ENCODE measurements around the gene FLT3. TPM values are rescaled to one million over a fixed set of nuclear protein-coding genes. Genes with fewer than 3 reads are reported as not detected.
"Not testable (repeated sequence)": the region's sequence is repeated elsewhere in the genome, so short reads cannot be mapped to it uniquely, and the experiment has no call there.

The FLT3 gene
- total RNA-seq (ENCODE audit: low replicate concordance), result not detected in 2 replicates
- long read RNA-seq, result 0 reads

DNA sequence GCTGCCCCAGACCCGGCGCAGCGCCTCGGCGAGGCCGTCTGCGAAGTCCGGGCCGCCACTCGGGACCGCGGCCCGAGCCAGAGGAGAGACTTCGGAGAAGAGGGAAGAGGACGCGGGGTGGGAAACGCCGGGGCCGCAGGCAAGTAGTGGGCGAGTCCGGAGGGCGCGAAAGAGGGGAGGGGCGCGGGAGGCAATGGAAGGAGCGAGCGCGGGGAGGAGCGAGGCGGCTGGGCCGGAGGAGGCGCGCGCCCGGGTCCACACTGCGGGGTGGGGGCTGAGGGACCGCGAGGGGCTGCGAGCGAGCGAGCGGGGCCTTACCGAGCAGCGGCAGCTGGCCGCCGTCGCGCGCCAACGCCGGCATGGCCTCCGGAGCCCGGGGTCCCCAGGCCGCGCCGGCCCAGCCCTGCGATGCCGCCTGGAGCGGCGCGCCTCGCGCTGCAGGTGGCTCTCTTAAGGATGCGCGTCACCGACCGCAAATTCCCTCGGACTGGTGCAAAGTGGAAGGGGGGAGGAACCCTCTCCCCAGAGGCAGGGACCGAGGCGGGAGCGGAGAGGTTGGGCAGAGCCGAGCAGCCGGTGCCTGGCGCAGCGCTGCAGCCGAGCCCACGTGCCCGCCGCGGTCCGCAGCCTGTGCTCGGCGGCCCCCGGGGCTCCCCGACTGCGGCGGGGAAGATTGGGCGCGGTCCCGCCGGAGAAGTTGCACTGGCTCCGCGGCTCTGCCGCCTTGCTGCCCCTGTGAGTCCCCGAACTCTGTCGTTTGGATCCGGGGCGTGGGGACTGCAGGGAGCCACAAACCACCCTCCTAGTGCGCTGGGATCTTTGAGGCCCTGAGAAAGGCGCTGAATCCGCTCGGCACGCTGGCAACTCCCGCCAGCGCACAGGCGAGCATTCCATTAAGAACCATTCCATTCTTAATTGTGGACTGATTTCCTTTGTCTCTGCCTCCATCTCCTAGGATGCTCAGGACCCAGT lies at the start of gene FLT3:
Gene FLT3 (minus strand): TSS at position 427 of the 972 bp plus-strand sequence. CDS start 66 bp downstream, at position 361.
- H3K4me3 Mint-ChIP-seq, result peak within 1 kb of the TSS; percentile 83
- H3K27ac Mint-ChIP-seq, result no peak within 1 kb of the TSS

DNA sequence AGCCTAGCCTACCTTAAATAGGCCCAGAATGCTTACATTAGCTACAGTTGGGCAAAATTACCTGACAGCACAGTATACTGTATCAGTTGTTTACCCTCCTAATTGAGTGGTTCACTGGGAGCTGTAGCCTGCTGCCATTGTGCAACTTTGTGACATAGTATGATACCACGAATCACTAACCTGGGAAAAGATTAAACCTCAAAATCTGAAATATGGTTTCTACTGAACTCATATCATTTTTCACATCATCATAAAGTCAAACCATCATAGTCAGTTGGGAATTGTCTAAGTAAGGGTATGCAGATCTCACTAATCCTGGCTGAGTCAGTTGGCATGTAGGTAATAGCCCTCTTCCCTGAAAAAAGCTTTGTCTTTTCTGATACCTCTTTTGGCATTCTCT lies 47.1 kb upstream of the FLT3 start:
- peaks cover under 1% of the 10 kb centered on the region for H3K36me3 Mint-ChIP-seq
- peaks cover 4% of the 10 kb centered on the region for H3K9me3 Mint-ChIP-seq
- H3K4me1 Mint-ChIP-seq (ENCODE audit: unreplicated experiment), result peaks cover 4% of the 10 kb centered on the region
- no peaks in the 10 kb centered on the region for H3K27me3 Mint-ChIP-seq
- DNase-seq (ENCODE audit: extremely low spot score, unreplicated experiment), result no peak
- H3K27ac Mint-ChIP-seq, result no peak overlapping the region
- no peak overlapping the region for H3K4me3 Mint-ChIP-seq
- TF ChIP-seq, protein P1, sequence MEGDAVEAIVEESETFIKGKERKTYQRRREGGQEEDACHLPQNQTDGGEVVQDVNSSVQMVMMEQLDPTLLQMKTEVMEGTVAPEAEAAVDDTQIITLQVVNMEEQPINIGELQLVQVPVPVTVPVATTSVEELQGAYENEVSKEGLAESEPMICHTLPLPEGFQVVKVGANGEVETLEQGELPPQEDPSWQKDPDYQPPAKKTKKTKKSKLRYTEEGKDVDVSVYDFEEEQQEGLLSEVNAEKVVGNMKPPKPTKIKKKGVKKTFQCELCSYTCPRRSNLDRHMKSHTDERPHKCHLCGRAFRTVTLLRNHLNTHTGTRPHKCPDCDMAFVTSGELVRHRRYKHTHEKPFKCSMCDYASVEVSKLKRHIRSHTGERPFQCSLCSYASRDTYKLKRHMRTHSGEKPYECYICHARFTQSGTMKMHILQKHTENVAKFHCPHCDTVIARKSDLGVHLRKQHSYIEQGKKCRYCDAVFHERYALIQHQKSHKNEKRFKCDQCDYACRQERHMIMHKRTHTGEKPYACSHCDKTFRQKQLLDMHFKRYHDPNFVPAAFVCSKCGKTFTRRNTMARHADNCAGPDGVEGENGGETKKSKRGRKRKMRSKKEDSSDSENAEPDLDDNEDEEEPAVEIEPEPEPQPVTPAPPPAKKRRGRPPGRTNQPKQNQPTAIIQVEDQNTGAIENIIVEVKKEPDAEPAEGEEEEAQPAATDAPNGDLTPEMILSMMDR (conservative IDR thresholded peaks at IDR 0.05), result no peak

More for the DNA sequence above, at the start of gene FLT3:
- Mint-ChIP-seq H3K4me1 (ENCODE audit: unreplicated experiment) (no peaks in the 10 kb centered on the region), H3K36me3 (no peaks in the 10 kb centered on the region), H3K27me3 (peaks cover 84% of the 10 kb centered on the region), H3K9me3 (no peaks in the 10 kb centered on the region)
- TF ChIP-seq, protein P1 (conservative IDR thresholded peaks at IDR 0.05), result no peak
- no peak for DNase-seq (ENCODE audit: extremely low spot score, unreplicated experiment)

DNA sequence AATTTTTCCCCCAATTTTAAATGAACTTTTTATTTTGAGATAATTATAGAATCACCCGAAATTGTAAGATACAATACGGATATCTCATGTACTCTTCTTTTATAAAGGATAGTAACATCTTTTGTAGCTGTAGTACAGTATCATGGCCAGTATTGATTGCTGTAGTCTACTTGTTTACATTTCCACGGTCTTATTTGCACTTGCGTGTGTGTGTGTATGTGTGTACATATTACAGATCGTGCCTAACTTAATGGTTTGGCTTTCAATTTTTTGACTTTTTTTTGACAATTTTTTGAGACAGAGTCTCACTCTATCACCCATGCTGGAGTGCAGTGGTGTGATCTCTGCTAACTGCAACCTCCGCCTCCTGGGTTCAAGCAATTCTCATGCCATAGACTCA lies 44.7 kb upstream of the FLT3 start:
- TF ChIP-seq, protein P1 (conservative IDR thresholded peaks at IDR 0.05), result no peak
- Mint-ChIP-seq H3K9me3 (no peaks in the 10 kb centered on the region), H3K27me3 (no peaks in the 10 kb centered on the region), H3K4me3 (no peak overlapping the region), H3K27ac (no peak overlapping the region), H3K4me1 (ENCODE audit: unreplicated experiment) (peaks cover 22% of the 10 kb centered on the region), H3K36me3 (no peaks in the 10 kb centered on the region)
- no peak for DNase-seq (ENCODE audit: extremely low spot score, unreplicated experiment)

DNA sequence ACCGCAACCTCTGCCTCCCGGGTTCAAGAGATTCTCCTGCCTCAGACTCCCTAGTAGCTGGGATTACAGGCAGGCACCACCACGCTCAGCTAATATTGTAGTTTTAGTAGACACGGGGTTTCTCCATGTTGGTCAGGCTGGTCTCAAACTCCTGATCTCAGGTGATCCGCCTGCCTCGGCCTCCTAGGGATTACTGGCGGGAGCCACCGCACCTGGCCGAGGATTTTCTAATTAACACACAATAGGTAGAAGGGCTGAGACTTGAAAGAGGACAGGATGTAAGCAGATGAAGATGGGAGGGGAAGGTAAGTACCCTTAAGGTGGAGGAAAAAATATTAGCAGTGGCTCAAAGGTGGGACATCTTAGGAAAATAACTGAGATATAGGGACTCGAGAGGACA lies 41.2 kb upstream of the FLT3 start:
- H3K36me3 Mint-ChIP-seq; DNase-seq (ENCODE audit: extremely low spot score, unreplicated experiment); H3K27me3 Mint-ChIP-seq; H3K9me3 Mint-ChIP-seq: not testable (repeated sequence)
- peak overlapping the region; percentile 9 for H3K27ac Mint-ChIP-seq
- peak overlapping the region; percentile 18 for H3K4me3 Mint-ChIP-seq
- H3K4me1 Mint-ChIP-seq (ENCODE audit: unreplicated experiment), result peaks cover 35% of the 10 kb centered on the region

DNA sequence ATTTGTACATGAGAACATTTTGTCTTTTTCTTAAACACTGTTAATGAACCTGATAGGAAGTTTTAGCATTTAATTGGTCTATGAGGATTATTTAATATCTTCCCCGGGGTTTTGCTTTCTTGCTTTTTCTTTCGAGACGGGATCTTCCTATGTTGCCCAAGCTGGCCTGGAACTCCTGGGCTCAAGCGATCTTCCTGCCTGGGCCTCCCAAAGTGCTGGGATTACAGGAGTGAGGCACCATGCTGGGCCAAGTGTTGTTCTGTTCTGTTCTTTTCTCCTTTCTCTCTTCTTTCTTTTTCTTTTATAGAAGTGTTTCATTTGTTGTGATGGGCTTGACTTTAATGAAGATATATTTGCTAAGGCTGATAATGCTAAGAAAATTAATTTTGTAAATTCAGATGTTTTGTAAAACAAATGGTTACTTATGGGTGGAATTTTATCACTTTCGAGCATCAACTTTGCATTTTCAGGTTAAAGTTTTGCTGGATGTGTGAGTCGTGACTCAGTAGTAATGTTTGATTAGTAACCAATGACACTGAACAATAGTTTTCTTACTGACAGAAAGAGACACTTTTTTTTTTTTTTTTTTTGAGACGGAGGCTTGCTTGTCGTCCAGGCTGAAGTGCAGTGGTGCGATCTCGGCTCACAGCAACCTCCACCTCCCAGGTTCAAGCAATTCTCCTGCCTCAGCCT lies 40.2 kb upstream of the FLT3 start:
- DNase-seq (ENCODE audit: extremely low spot score, unreplicated experiment), result no peak

More for the DNA sequence above, 40.2 kb upstream of the FLT3 start:
- H3K27me3 Mint-ChIP-seq, result no peaks in the 10 kb centered on the region
- H3K4me1 Mint-ChIP-seq (ENCODE audit: unreplicated experiment), result peaks cover 35% of the 10 kb centered on the region
- H3K4me3 Mint-ChIP-seq, result peak overlapping the region; percentile 89
- H3K9me3 Mint-ChIP-seq, result no peaks in the 10 kb centered on the region
- peak overlapping the region; percentile 85 for H3K27ac Mint-ChIP-seq
- no peaks in the 10 kb centered on the region for H3K36me3 Mint-ChIP-seq
- TF ChIP-seq, protein P1 (conservative IDR thresholded peaks at IDR 0.05), result no peak
